KOPT-K1 (cell line): ENCODE results near the gene HHLA2.

ENCODE experiments used
- H3K27ac ChIP-seq: fragments of 200-600 bp; sonication (generic); 2 replicates; pipeline ENCODE4 v1.5.1; 2016; ENCODE audit warnings: antibody characterized with exemption, mild to moderate bottlenecking, low read depth, low read length; ENCODE audit not compliant: poor library complexity, severe bottlenecking
- H3K36me3 ChIP-seq: fragments of 200-600 bp; sonication (generic); 2 replicates; pipeline ENCODE4 v1.5.1; 2017; ENCODE audit warnings: antibody characterized with exemption, mild to moderate bottlenecking, low read length, moderate library complexity; ENCODE audit not compliant: insufficient read depth
- H3K9me3 ChIP-seq: fragments of 200-600 bp; sonication (generic); 2 replicates; pipeline ENCODE4 v1.5.1; 2017; ENCODE audit warnings: antibody characterized with exemption, low read length, mild to moderate bottlenecking; ENCODE audit not compliant: insufficient read depth, poor library complexity, severe bottlenecking

The HHLA2 gene

DNA sequence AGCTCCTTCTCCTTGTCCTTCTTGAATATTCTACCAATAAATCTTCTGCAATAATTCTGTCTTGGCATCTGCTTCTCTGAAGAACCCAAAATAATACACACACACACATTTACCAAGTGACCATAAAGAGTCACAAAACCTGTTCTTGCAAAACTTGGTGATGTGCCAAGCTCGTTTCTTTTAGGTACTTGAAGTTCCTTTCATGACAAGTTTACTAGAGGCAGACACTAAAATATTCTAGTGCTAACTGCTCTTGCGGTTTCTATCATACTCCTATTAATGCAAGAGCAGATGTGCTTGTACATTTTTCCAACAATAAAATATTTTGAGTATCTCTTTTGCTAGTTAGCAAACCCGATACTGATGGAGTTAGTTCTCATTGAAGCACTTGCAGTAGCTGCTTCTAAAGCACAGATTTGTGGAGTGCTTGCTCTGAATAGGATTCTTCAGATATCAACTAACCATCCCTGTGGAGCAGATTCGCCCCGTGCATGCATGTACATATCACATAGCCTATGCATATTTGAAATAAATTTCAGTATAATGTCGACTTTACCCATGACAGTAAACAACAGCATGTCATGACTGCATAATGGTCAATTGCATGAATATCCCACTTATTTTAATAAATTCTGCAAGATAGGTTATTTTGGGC is 23.2 kb downstream of the HHLA2 start:
- no peak overlapping the region for H3K27ac ChIP-seq
- H3K9me3 ChIP-seq: no peaks in the 10 kb centered on the region
- no peaks in the 10 kb centered on the region for H3K36me3 ChIP-seq

DNA sequence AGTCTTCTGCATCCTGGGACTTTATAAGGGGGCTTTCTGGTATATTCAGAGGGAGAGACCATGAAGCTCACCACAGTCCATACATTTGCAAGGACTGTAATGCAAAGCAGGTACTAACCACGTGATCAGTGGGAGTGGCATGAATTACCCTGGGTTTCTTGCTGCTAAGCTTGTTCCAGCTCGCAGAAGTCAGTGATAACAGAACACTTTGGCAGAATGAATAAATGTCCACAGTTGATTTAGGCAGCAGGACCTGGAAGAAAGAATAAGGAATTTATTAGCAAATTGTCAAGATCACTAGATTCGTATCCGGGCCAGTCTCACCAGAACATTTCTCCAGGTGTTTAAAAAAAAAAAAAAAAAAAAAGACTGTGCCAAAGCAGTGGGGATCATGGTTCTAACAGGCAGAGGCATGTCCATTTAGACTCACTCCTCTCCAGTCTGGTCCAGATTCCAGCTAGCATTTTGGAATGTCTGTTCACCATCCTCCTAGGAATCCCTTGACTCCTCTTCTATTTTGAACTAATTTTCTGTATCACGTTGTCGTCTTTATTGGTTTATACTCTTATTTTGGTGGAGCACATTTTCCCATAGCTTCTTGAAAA is 24.5 kb downstream of the HHLA2 start:
- H3K9me3 ChIP-seq: peaks cover 7% of the 10 kb centered on the region
- no peak overlapping the region for H3K27ac ChIP-seq
- H3K36me3 ChIP-seq: no peaks in the 10 kb centered on the region

DNA sequence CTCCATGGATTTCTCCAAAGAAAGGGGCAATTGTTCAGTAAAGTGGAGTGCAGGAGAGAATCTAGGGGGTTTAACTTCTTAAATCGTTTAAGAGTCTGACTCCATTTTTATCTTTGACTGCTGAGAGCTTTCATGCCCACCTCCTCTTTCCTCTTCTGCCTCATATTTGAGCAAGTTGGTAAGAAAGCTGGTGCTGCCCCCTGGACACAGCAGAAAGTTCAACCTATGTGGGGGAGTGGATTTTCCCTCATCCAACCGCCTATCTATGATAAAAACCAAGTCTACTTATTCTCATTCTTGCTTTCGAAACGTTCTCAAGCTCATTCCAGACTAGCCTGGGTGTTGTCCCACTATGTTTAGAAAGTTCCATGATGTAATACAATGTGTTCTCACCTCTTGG is 26.0 kb downstream of the HHLA2 start:
- Histone ChIP-seq H3K9me3 (peaks cover 14% of the 10 kb centered on the region), H3K36me3 (no peaks in the 10 kb centered on the region), H3K27ac (no peak overlapping the region)

DNA sequence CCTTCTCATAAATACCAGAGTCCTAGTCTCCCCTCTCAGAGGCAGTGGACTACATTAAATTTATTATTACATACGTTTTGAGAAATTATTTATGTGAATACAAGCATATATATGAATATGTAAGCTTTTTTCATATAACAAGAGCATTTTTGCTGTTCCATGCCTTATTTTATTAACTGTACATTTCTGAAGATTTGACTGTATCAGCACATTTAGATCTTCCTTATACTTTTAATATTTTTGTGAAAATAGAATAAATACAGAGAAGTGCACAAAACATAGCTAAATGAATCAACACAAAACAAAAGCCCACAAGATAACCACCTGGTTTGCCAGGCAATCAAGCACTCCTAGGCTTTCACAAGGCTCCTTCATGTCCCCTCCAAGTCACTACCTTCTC is 27.8 kb downstream of the HHLA2 start:
- H3K27ac ChIP-seq: no peak overlapping the region
- no peaks in the 10 kb centered on the region for H3K36me3 ChIP-seq
- peaks cover 14% of the 10 kb centered on the region for H3K9me3 ChIP-seq

DNA sequence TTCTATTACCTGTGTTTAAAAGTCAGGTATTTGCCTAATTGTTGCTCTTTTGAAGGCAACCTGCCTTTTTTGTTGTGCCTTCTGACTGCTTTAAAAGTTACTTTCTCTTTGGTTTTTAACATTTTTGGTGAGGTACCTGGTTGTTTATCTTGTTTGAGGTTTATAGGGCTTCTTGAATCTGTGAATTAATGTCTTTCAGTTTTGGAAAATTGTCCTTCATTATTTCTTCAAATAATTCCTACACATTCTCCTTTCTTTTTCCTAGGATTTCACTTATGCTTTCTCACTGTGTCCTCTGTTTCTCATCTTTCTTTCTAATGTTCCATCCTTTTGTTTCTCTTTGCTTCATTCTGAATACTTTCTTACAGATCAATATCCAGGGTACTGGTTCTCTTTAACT is 30.8 kb downstream of the HHLA2 start:
- H3K36me3 ChIP-seq: no peaks in the 10 kb centered on the region
- H3K27ac ChIP-seq: no peak overlapping the region
- peaks cover 14% of the 10 kb centered on the region for H3K9me3 ChIP-seq

DNA sequence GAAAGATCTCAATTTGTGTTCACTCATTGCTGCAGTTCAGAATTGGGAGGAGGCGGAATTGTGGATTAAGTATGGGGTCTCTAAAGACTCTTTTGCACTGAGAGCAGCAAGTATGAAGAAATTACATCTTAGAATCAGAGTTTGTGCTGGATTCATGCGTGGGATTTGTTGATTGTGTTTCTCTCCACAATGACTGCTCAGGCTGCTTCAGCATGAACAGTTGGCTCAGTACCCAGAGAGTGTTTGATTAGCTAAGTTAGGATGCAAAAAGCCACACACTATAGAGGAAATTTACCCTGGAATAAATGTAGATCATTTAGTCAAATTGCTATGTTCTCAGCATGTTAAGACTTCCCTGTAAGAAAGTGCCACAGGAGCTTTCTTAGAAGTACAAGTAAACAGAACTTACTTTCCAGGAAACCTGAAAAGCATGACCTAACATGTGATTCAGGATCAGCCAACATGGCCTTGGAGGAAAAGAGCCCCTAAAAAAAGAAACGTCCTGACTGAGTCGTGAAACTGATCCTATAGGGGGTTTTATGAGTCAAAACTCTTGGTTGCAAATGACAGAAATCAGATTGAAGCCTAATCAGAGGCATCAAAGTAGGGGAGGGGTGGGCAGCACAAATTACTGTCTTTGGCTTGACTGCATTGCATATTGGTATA is 32.6 kb downstream of the HHLA2 start:
- no peaks in the 10 kb centered on the region for H3K36me3 ChIP-seq
- peaks cover 14% of the 10 kb centered on the region for H3K9me3 ChIP-seq
- H3K27ac ChIP-seq: no peak overlapping the region

DNA sequence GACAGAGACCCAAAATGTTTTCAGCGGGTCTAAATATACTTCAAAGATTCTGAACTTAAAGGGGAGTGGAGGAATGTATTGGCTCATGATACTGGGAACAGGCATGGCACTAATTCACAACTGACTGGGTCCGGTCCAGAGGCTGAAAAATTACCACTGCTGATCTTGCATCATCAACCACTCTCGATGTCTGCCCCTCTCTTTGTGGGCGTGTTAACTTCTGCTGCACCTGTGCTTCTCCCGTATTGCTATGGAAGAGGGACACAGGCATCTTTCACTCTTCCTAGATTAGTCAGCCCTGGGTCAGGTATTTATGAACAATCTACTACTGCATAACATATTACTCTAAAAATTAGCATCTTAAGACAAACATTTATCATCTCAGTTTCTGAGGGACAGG is 33.2 kb downstream of the HHLA2 start:
- peaks cover 14% of the 10 kb centered on the region for H3K9me3 ChIP-seq
- no peaks in the 10 kb centered on the region for H3K36me3 ChIP-seq
- H3K27ac ChIP-seq: no peak overlapping the region

DNA sequence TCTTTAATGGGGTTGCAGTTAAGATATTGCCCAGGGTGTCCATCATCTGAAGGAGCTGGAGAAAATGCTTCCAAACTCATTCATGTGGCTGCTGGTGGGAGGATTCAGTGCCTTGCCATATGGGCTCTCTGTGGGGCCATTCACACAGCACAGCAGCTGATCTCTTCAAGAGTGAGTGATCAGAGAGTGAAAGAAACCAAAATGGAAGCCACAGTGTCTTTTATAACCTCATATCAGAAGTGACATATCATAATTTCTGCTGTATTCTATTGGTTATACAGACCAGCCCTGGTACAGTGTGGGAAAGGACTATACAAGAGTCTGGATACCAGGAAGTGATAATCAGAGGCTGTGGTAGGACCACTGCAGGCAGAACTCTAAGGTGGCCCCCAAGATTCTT is 33.6 kb downstream of the HHLA2 start:
- Histone ChIP-seq H3K36me3 (no peaks in the 10 kb centered on the region), H3K27ac (no peak overlapping the region), H3K9me3 (peaks cover 14% of the 10 kb centered on the region)

DNA sequence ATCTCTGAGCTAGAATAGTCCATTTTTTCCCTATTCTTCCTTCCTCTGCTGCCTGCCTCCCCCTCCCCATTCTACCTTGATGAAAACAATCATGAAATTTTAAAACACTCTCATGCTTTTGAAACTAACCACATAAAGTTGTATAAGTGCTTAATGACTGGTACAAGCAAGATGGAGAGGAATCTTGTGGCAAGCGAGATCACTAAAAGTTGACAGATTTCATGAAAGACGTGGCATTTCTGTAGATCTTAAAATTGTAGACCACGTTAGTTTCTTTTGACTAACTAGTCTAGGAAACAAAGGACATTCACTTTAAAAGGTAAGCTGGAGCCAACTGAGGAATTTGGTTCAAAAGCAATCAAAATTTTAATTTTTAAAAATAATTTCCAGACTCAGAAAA is 35.4 kb downstream of the HHLA2 start:
- Histone ChIP-seq H3K9me3 (no peaks in the 10 kb centered on the region), H3K27ac (no peak overlapping the region), H3K36me3 (no peaks in the 10 kb centered on the region)

DNA sequence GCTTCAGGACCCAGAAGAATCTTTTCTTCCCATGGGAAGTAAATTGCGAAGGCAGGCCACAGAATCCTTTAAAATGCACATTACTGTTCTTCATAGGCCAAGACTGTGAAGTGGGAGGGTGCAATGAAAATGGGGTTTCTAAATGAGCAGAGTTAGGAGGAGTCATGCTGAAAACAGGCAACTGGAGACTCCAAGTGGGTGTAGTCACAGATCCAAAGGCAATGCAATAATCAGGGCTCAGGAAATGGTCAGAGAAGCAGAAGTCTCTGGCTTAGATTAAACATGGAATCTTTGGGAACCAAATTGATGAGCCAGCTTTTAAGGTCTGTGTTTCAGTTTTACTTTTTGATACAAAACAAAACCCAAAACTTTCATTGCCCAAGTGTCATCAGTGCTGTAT is 37.6 kb downstream of the HHLA2 start:
- no peak overlapping the region for H3K27ac ChIP-seq
- H3K36me3 ChIP-seq: no peaks in the 10 kb centered on the region
- no peaks in the 10 kb centered on the region for H3K9me3 ChIP-seq

DNA sequence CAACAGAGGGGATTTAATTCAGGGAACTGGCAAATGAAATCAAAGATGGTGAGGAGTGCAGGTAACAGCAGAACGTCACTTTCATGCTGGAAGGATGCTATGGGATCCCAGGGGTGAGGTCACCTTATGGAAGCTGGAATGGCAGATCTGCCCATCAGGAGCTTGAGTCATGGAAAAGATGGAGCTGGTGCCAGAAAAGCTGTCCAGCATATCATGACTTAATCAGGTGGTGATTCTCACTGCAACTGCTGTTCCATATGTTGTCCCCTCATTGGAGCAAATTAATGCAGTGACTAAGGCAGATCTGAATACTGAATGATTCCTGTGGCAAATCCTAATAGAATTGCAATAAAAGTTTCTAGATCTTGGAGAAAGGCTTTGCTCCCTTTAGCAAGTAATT is 38.4 kb downstream of the HHLA2 start:
- Histone ChIP-seq H3K27ac (no peak overlapping the region), H3K36me3 (no peaks in the 10 kb centered on the region), H3K9me3 (no peaks in the 10 kb centered on the region)

DNA sequence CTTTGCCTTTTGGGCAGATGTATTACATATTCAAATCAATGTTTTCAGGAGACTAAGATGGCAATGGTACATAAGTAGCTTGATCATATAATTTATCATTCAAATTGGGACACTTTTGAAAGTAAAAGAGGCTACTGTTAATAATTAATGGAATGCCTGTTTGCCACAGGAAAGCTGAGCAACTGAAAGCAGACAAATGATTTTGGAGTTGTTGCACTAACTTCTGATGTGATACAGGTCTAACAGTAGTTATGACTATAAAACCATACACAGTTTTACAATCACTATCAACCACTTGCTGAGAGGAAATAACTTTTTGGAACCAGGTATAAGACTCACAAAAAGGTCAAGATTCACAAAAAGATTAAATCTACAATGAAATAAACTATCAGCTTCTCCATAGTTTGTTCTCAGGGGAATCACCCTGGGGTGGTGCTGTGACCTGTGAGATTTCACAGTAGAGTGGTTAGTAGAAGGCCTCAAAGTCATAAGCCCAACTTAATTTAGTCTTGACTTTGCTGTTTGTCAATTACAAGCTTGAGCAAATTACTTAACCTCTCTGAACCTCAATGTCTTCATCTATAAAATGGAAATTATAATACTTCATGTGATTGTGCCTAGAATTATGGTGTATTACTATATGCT is 42.7 kb downstream of the HHLA2 start:
- Histone ChIP-seq H3K27ac (no peak overlapping the region), H3K9me3 (no peaks in the 10 kb centered on the region), H3K36me3 (no peaks in the 10 kb centered on the region)

DNA sequence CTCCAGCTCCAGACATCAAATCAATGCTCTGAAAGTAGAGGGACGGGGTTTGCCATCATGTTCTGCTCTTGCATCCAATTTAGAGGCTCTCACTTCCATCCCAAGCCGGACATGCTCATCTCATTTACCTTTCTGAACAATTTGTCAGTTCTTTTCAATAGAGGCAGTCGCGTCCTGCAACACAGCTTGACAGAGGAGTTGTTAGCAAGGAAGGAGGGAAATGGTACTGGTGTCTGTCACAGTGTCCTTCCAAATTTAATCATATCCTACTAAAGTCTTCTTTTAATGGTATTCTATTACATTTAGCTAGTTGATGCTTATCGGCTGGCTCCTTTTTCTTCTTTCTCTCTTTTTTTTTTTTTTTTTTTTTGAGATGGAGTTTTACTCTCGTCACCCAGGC is 45.6 kb downstream of the HHLA2 start:
- Histone ChIP-seq H3K9me3 (no peaks in the 10 kb centered on the region), H3K36me3 (no peaks in the 10 kb centered on the region), H3K27ac (no peak overlapping the region)

DNA sequence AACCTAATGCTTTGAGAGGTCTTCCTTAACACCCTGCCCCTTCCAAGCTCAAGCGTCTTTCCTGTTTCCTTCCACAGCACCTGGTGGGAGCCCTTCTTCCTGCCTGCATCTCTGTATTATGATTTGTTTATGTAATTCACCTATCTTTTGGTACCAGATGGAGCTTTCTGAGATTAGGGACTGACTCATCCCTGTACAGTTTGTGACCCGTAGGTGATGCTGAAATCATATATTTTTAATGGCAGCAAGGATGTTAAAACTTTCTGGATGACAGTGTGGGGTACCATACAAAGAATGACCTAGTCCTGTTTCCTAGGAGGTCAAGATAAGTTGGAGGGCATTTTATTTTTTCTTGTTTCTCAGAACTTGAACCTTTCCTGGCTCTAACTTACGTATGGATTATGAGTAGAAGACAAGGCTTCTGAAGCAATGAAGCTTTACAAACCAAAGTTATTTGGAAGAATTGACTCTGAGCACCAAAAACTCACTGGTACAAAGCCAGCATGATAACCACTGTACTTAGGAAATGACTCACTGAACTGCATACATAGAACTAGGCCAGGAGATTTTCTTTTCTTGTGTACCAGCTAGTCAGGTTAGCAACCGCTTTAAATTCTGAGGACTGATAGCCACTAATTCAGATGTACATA is 46.6 kb downstream of the HHLA2 start:
- no peaks in the 10 kb centered on the region for H3K9me3 ChIP-seq
- no peak overlapping the region for H3K27ac ChIP-seq
- no peaks in the 10 kb centered on the region for H3K36me3 ChIP-seq

DNA sequence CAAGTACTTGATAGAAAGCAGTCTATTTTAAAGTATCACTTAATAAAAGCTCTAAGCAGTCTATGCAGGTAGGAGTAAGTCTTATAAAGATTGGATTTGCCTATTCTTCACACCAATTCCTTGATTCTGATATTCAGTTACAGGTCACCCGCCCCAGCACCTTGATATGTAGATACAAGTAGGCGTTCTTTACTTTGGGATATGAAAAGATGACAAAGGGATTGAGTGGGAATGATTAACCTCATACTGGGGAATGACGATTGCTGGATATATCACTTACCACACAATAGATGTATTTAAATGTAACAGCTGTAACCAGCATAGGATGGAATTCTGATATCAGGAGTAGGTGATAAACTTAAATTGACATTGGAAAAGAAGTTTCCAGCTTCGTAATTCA is 47.1 kb downstream of the HHLA2 start:
- no peaks in the 10 kb centered on the region for H3K36me3 ChIP-seq
- H3K27ac ChIP-seq: no peak overlapping the region
- no peaks in the 10 kb centered on the region for H3K9me3 ChIP-seq
